ENCODE results near the gene DENND5B. TPM values are rescaled to one million over a fixed set of nuclear protein-coding genes. Genes with fewer than 3 reads are reported as not detected.

DENND5B gene
- total and polyA plus RNA-seq, 2 of the 4 experiments (the other 2 are of a cell fraction) = 5.5 to 13.4 TPM

GRCh38 chr12:31504625-31505222, 86.2 kb downstream of the DENND5B start:
- Histone ChIP-seq H3K9me1 (ENCODE audit: insufficient read depth, low read length) (peaks cover 5% of the 10 kb centered on the region; the same call in 1 of the 2 replicates), H3K79me1 (ENCODE audit: low read depth in 1 of 2, low read length in 2 of 2) (peaks cover 18 to 45% of the 10 kb centered on the region in 2 experiments), H4K20me1 (ENCODE audit: insufficient read depth, low read length) (no peaks in the 10 kb centered on the region), H3K18ac (ENCODE audit: low read depth, low read length) (no peak overlapping the region), H4K8ac (ENCODE audit: low read depth in 2 of 2, low read length in 2 of 2) (no peak overlapping the region), H3K56ac (ENCODE audit: extremely low read depth, insufficient read depth, low read length) (no peak overlapping the region), H3K14ac (replicated peaks; ENCODE audit: low read depth, low read length) (no peak overlapping the region), H3K9ac (ENCODE audit: low read depth, low read length) (no peak overlapping the region), H3K9me3 (ENCODE audit: control insufficient read depth, insufficient read depth, low read length) (peaks cover 4% of the 10 kb centered on the region; the same call in 1 of the 2 replicates), H3K27ac (ENCODE audit: insufficient read depth, low read length) (no peak overlapping the region), H2AFZ (replicated peaks; ENCODE audit: low read length, poor library complexity) (no peak overlapping the region), H3K23ac (ENCODE audit: low read depth, low read length) (no peak overlapping the region), H2AK5ac (ENCODE audit: low read depth, low read length) (no peak overlapping the region), H3K4me2 (ENCODE audit: low read depth, low read length) (no peak overlapping the region), H4K91ac (ENCODE audit: insufficient read depth, low read depth, low read length) (no peak overlapping the region), H3K27me3 (ENCODE audit: control insufficient read depth, insufficient read depth, low read length) (no peaks in the 10 kb centered on the region), H2AK9ac (replicated peaks; ENCODE audit: low read depth, low read length, poor library complexity) (no peak overlapping the region), H2BK15ac (ENCODE audit: low read depth, low read length) (no peak overlapping the region), H2BK120ac (ENCODE audit: low read depth, low read length) (no peak overlapping the region), H2BK5ac (ENCODE audit: low read depth, low read length, poor library complexity, severe bottlenecking) (no peak overlapping the region), H3K4ac (ENCODE audit: low read depth, low read length) (no peak overlapping the region), H3K4me3 (ENCODE audit: insufficient read depth, low read depth, low read length) (no peak overlapping the region), H3K4me1 (ENCODE audit: control insufficient read depth, insufficient read depth, low read length) (peaks cover 7% of the 10 kb centered on the region; the same call in 1 of the 2 replicates), H2BK20ac (ENCODE audit: low read depth, low read length) (no peak overlapping the region), H3K36me3 (ENCODE audit: control insufficient read depth, insufficient read depth, low read length) (no peaks in the 10 kb centered on the region), H4K5ac (ENCODE audit: low read depth, low read length) (no peak overlapping the region)
- DNase-seq (no peak), ATAC-seq (ENCODE audit: low read depth) (no peak)
- intact Hi-C loops (cut with micrococcal nuclease) (no loop called here), dilution Hi-C loops (cut with HindIII; ENCODE audit: low sequenced_read_pairs, unreplicated experiment) (no loop called here), in situ Hi-C loops (cut with MboI; ENCODE audit: low sequenced_read_pairs) (no loop called here)
- WGBS, 2 experiments (ENCODE audit: extremely low coverage in 2 of 2, insufficient read length in 1 of 2) = no CpG with 5 or more reads among the region's 7 CpGs
- POLR2A ChIA-PET (ENCODE audit: unreplicated experiment) = no interaction called here
- BruUV-seq (replicated peaks) = no TSS peak
- no peak for TF ChIP-seq USF2 (IDR thresholded peaks at IDR 0.05; ENCODE audit: low read depth, low read length)
- no peak for TF ChIP-seq RAD21 (IDR thresholded peaks at IDR 0.05; ENCODE audit: low read length)
- no peak for TF ChIP-seq MXI1 (IDR thresholded peaks at IDR 0.05; ENCODE audit: borderline replicate concordance, low read depth, low read length)
- TF ChIP-seq MAZ (IDR thresholded peaks at IDR 0.05; ENCODE audit: borderline replicate concordance, low read depth, low read length) = no peak
- no peak for TF ChIP-seq SMC3 (IDR thresholded peaks at IDR 0.05; ENCODE audit: low read depth, low read length)
- TF ChIP-seq CHD1 (IDR thresholded peaks at IDR 0.05; ENCODE audit: low read depth, low read length) = no peak
- TF ChIP-seq FOS (IDR thresholded peaks at IDR 0.05; ENCODE audit: low read depth, low read length) = no peak
- no peak for TF ChIP-seq RFX5 (IDR thresholded peaks at IDR 0.05; ENCODE audit: low read depth, low read length)
- TF ChIP-seq BHLHE40 (IDR thresholded peaks at IDR 0.05; ENCODE audit: low read depth, low read length) = no peak
- TF ChIP-seq CEBPB (IDR thresholded peaks at IDR 0.05; ENCODE audit: low read depth, low read length) = no peak
- TF ChIP-seq, protein P1, sequence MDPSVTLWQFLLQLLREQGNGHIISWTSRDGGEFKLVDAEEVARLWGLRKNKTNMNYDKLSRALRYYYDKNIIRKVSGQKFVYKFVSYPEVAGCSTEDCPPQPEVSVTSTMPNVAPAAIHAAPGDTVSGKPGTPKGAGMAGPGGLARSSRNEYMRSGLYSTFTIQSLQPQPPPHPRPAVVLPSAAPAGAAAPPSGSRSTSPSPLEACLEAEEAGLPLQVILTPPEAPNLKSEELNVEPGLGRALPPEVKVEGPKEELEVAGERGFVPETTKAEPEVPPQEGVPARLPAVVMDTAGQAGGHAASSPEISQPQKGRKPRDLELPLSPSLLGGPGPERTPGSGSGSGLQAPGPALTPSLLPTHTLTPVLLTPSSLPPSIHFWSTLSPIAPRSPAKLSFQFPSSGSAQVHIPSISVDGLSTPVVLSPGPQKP (IDR thresholded peaks at IDR 0.05; ENCODE audit: borderline replicate concordance, low read depth, low read length) = no peak
- no peak for TF ChIP-seq POLR2A (IDR thresholded peaks at IDR 0.05; ENCODE audit: low read depth, low read length)
- TF ChIP-seq, protein P2, sequence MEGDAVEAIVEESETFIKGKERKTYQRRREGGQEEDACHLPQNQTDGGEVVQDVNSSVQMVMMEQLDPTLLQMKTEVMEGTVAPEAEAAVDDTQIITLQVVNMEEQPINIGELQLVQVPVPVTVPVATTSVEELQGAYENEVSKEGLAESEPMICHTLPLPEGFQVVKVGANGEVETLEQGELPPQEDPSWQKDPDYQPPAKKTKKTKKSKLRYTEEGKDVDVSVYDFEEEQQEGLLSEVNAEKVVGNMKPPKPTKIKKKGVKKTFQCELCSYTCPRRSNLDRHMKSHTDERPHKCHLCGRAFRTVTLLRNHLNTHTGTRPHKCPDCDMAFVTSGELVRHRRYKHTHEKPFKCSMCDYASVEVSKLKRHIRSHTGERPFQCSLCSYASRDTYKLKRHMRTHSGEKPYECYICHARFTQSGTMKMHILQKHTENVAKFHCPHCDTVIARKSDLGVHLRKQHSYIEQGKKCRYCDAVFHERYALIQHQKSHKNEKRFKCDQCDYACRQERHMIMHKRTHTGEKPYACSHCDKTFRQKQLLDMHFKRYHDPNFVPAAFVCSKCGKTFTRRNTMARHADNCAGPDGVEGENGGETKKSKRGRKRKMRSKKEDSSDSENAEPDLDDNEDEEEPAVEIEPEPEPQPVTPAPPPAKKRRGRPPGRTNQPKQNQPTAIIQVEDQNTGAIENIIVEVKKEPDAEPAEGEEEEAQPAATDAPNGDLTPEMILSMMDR (conservative IDR thresholded peaks at IDR 0.05; ENCODE audit: low read depth, low read length) = no peak
- TF ChIP-seq MAFK (IDR thresholded peaks at IDR 0.05; ENCODE audit: low read depth, low read length) = no peak
- no peak for TF ChIP-seq NFE2L2 (IDR thresholded peaks at IDR 0.05; ENCODE audit: low read depth, low read length)
- no peak for TF ChIP-seq RCOR1 (IDR thresholded peaks at IDR 0.05; ENCODE audit: insufficient replicate concordance, low read length)
- CTCF ChIA-PET = no interaction called here

Measured in IMR-90 (cell line).